Left cardiac atrium (tissue), 4 donors: ENCODE measurements around the gene NAB1. TPM values are rescaled to one million over a fixed set of nuclear protein-coding genes. Genes with fewer than 3 reads are reported as not detected.

ENCODE experiments used
- ATAC-seq, 2 donors: fragments of 200-7000 bp; cut with Tn5 transposase; one replicate each; pipeline ENCODE4 v1.9.1; 2020; ENCODE audit warnings: mild to moderate bottlenecking in 2 of 2, moderate library complexity in 2 of 2
- DNase-seq: peaks from one replicate; pipeline ENCODE4 v3.0.0-alpha.2; 2020
- intact Hi-C, 2 donors: fragments of 100-400 bp; cut with DNase I; formaldehyde crosslinking; loops; one replicate each; pipeline versions ENCODE4 v1.14.1 to v1.15.1; 2022 to 2023
- total RNA-seq, 2 donors: library from RNA; stranded (reverse); fragmentation: NEBNext Ultra II Directional; extraction: Animal tissue kit (Norgen Biotek cat#: 25700); gene quantifications; one replicate each; pipeline ENCODE4 v1.2.1, GENCODE V29; 2021
- donor health status: DM: no; HTN: yes; CAD: no.
- donor health status: DM: no; HTN: yes; CAD: no; lungs with severe emphysema.
- donor health status: DM: yes; HTN: yes; CAD: no.
- donor health status: Dilated cardiomyopathy.

Gene NAB1
- total RNA-seq, 2 donors from 2014 or later = 38.5 to 39.7 TPM

DNA sequence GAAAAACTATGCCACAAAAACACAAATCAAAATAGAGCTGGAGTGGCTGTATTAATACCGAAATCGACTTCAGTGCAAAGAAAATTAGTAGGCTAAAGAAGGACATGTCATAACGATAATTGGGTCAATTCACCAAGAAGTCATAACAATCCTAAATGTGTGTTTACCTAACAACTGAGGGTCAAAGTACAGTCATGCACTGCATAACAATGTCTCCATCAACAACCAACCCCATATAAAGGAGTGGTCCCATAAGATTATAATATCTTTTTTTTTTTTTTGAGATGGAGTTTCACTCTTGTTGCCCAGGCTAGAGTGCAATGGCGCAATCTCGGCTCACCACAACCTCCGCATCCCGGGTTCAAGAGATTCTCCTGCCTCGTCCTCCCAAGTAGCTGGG is 87.5 kb downstream of the NAB1 start:
- intact Hi-C loops = no loop called here
- ATAC-seq = no peak
- no peak for DNase-seq

DNA sequence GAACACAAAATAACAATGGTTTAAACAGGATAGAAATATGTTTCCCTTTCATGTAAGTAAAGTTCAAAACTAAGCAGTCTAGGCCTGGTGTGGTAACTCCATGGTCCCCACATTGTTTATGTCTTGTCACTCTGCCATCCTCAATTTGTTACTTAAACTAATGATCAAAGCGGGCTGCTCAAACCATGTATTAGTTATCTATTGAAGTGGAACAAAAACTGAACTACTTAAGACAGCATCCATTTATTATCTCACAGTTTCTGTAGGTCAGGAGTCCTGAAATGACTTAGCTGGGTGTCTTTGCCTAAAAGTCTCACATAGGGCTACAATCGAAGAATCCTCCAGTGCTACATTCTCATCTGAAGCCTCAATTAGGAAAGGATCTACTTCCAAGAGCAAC is 91.6 kb downstream of the NAB1 start:
- no peak for ATAC-seq
- intact Hi-C loops = no loop called here
- DNase-seq = no peak

Other genes starting within 250 kb of the NAB1 start
- 10 to 100 TPM; 26.7 to 29.8 TPM for gene MFSD6, start 240.7 kb upstream of the NAB1 start, total RNA-seq
- gene NEMP2, start 114.4 kb upstream of the NAB1 start, total RNA-seq = 1 to 10 TPM; 4.5 to 5.0 TPM
- 10 to 100 TPM; 81.8 to 92.6 TPM for gene GLS, start 231.7 kb downstream of the NAB1 start, total RNA-seq